OCI-LY1 (cell line): Measurements from ENCODE around the gene ADARB2.

Experiments
- EZH2 ChIP-seq: fragments of 200-600 bp; sonication (generic), shearing (Covaris generic); IDR thresholded peaks from 2 replicates; pipeline ENCODE4 v1.8.0; 2017; ENCODE audit warnings: borderline replicate concordance, mixed run types, mild to moderate bottlenecking, antibody characterized with exemption, low read length, moderate library complexity, mixed read lengths
- TF ChIP-seq, protein P1 (sequence below): fragments of 200-600 bp; sonication (generic), shearing (Covaris generic); IDR thresholded peaks from 2 replicates; pipeline ENCODE4 v1.5.1; 2017; ENCODE audit warnings: mild to moderate bottlenecking, antibody characterized with exemption, low read length, moderate library complexity, mixed read lengths

DNA sequence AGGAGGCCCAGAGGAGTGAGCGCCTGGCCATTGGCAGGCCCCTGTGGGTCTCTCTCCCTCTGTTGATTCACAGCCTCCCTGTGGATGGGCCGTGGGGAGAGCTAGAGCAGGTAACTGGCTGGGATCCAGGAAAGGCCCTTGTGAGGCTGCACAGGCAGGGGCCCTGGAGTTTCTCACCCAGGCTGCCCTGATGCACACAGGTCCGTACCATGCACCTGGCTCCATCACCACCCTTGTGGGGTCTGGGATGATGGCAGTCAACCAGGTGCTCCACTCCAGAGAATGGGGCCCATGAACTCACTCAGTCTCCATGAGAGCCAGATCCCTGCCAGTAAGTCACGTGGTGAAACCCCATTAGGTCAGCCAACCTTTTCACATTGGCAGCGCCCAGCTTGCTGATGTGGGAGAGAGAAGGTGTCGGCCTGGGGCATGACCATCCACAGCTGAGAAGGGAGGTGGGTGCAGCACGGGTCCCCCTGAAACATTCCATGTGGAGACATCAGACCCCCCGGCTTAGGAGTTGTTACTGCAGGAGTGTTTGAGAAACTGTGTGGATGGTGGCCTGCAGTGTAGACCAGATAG, 320.8 kb downstream of the ADARB2 start:
- TF ChIP-seq, protein P1, sequence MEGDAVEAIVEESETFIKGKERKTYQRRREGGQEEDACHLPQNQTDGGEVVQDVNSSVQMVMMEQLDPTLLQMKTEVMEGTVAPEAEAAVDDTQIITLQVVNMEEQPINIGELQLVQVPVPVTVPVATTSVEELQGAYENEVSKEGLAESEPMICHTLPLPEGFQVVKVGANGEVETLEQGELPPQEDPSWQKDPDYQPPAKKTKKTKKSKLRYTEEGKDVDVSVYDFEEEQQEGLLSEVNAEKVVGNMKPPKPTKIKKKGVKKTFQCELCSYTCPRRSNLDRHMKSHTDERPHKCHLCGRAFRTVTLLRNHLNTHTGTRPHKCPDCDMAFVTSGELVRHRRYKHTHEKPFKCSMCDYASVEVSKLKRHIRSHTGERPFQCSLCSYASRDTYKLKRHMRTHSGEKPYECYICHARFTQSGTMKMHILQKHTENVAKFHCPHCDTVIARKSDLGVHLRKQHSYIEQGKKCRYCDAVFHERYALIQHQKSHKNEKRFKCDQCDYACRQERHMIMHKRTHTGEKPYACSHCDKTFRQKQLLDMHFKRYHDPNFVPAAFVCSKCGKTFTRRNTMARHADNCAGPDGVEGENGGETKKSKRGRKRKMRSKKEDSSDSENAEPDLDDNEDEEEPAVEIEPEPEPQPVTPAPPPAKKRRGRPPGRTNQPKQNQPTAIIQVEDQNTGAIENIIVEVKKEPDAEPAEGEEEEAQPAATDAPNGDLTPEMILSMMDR, result no peak
- no peak for TF ChIP-seq EZH2
